K562 (cell line): ENCODE results near the gene WDR18. TPM values are rescaled to one million over a fixed set of nuclear protein-coding genes. Genes with fewer than 3 reads are reported as not detected.

Source experiments
- BRCA1 ChIP-seq, 2 experiments: fragments of 450-650 bp in 1 of 2; sonication (generic) in 1 of 2; formaldehyde crosslinking in 1 of 2; IDR thresholded peaks; 2 replicates each; pipeline versions ENCODE4 v1.5.0 to v1.6.1; 2017 to 2020; ENCODE audit warnings: mild to moderate bottlenecking in 1 of 2, missing genetic modification reagents in 1 of 2
- BRD4 ChIP-seq: fragments of 200-600 bp; sonication (generic); IDR thresholded peaks from 2 replicates; pipeline ENCODE4 v1.6.1; 2017; ENCODE audit warnings: inconsistent platforms
- CEBPB ChIP-seq: fragments of 450-650 bp; IDR thresholded peaks from 2 replicates; pipeline ENCODE4 v1.6.1; 2016; ENCODE audit warnings: missing genetic modification characterization, missing compliant biosample characterization
- FOSL1 ChIP-seq: fragments of 200-800 bp; sonication (Bioruptor generic); conservative IDR thresholded peaks from 2 replicates; pipeline ENCODE4 v1.6.1; 2016; ENCODE audit warnings: missing genetic modification characterization, missing compliant biosample characterization
- FOXA1 ChIP-seq: fragments of 450-650 bp; IDR thresholded peaks from 2 replicates; pipeline ENCODE4 v1.6.1; 2016; ENCODE audit warnings: mild to moderate bottlenecking, borderline replicate concordance
- FOXM1 ChIP-seq, 2 experiments: fragments of 450-650 bp in 1 of 2; sonication (generic) in 1 of 2; formaldehyde crosslinking in 1 of 2; IDR thresholded peaks; 2 replicates each; pipeline versions ENCODE4 v1.6.1 to v1.9.0; 2017 to 2022; ENCODE audit warnings: low read depth in 2 of 2, mild to moderate bottlenecking in 2 of 2, missing genetic modification reagents in 1 of 2, moderate library complexity in 1 of 2
- GABPA ChIP-seq: fragments of 200-800 bp; sonication (Bioruptor generic); conservative IDR thresholded peaks from 2 replicates; pipeline ENCODE4 v1.6.1; 2016; ENCODE audit warnings: low read depth, missing genetic modification characterization, missing compliant biosample characterization
- HMGN3 ChIP-seq: IDR thresholded peaks from 2 replicates; pipeline ENCODE4 v1.6.1; 2011; ENCODE audit warnings: borderline replicate concordance, low read depth, mild to moderate bottlenecking, mixed read lengths, low read length; ENCODE audit not compliant: insufficient read length; ENCODE audit errors: extremely low read depth
- HNRNPL ChIP-seq: fragments of 200-400 bp; formaldehyde crosslinking; IDR thresholded peaks from 2 replicates; pipeline ENCODE4 v1.6.1; 2017; ENCODE audit warnings: low read depth, mild to moderate bottlenecking, low read length
- HOXB6 ChIP-seq: fragments of 250-450 bp; sonication (Bioruptor Pico); IDR thresholded peaks from 2 replicates; pipeline ENCODE4 v1.5.1; 2022; ENCODE audit warnings: mild to moderate bottlenecking, borderline replicate concordance
- KAT2B ChIP-seq: IDR thresholded peaks from one replicate; pipeline ENCODE4 v1.6.1; 2012; ENCODE audit warnings: low read depth, mild to moderate bottlenecking, control low read depth, inconsistent platforms, low read length, moderate library complexity
- KAT8 ChIP-seq: fragments of 450-650 bp; IDR thresholded peaks from 2 replicates; pipeline ENCODE4 v1.6.1; 2016; ENCODE audit warnings: low read depth, mild to moderate bottlenecking
- KDM4B ChIP-seq, 2 experiments: fragments of 450-650 bp in 1 of 2; sonication (generic) in 1 of 2; IDR thresholded peaks; 2 replicates each; pipeline ENCODE4 v1.6.1; 2016 to 2017; ENCODE audit warnings: borderline replicate concordance in 2 of 2, antibody characterized with exemption in 1 of 2, low read depth in 1 of 2, mild to moderate bottlenecking in 1 of 2
- KLF16 ChIP-seq: IDR thresholded peaks from 2 replicates; pipeline ENCODE4 v1.6.1; 2016; ENCODE audit warnings: antibody characterized with exemption
- NCOA1 ChIP-seq: fragments of 450-650 bp; IDR thresholded peaks from 2 replicates; pipeline ENCODE4 v1.6.1; 2016; ENCODE audit warnings: low read depth
- SIN3B ChIP-seq: fragments of 450-650 bp; IDR thresholded peaks from 2 replicates; pipeline ENCODE4 v1.6.1; 2017; ENCODE audit warnings: low read depth, mild to moderate bottlenecking, moderate library complexity
- SMARCA5 ChIP-seq: fragments of 450-650 bp; IDR thresholded peaks from 2 replicates; pipeline ENCODE4 v1.6.1; 2016
- ZNF24 ChIP-seq: fragments of 450-650 bp; IDR thresholded peaks from 2 replicates; pipeline ENCODE4 v1.6.1; 2016
- ZNF41 ChIP-seq: fragments of 250-450 bp; sonication (Bioruptor Pico); conservative IDR thresholded peaks from 2 replicates; pipeline ENCODE4 v1.4.0; 2020; ENCODE audit warnings: mild to moderate bottlenecking
- ZNF695 ChIP-seq: fragments of 450-650 bp; formaldehyde crosslinking; IDR thresholded peaks from 2 replicates; pipeline ENCODE4 v1.4.0; 2020; ENCODE audit warnings: mild to moderate bottlenecking, moderate library complexity
- polyA plus RNA-seq, 8 experiments: library from polyadenylated mRNA; depleted of rRNA in 4 of 8; stranded (reverse) in 5 of 8; unstranded in 3 of 8; fragments of >200 nt; fragmentation: Nextera tagmentation in 2 of 8; fragmentation: Illumina TruSeq in 1 of 8; extraction: Ambion mirVana in 2 of 8; extraction: Trizol in 1 of 8; gene quantifications; 2 replicates each; pipeline versions ENCODE4 v1.2.1 to v1.2.3, GENCODE V29; 2011 to 2014; ENCODE audit warnings: inconsistent platforms in 1 of 8, missing spikeins in 1 of 8
- total RNA-seq, 7 experiments: library from RNA; depleted of rRNA in 6 of 7; stranded (reverse); fragments of >200 nt in 6 of 7; fragmentation: Illumina TruSeq in 2 of 7; extraction: Trizol in 2 of 7; gene quantifications; 2 replicates each; pipeline versions ENCODE4 v1.2.1 to v1.2.3, GENCODE V29; 2011 to 2021; ENCODE audit warnings: low replicate concordance in 1 of 7
- TF ChIP-seq, protein P1 (sequence below): fragments of 250-450 bp; sonication (Bioruptor Pico); IDR thresholded peaks from 2 replicates; pipeline ENCODE4 v1.4.0; 2020; ENCODE audit warnings: mild to moderate bottlenecking
- TF ChIP-seq, protein P2 (sequence below), 3 experiments: fragments of 200-800 bp in 1 of 3; sonication (Bioruptor generic) in 1 of 3; sonication (generic) in 1 of 3; formaldehyde crosslinking in 1 of 3; IDR thresholded peaks; 2 replicates each; pipeline versions ENCODE4 v1.6.1 to v1.8.0; 2016 to 2022; ENCODE audit warnings: mild to moderate bottlenecking in 2 of 3, missing compliant biosample characterization in 2 of 3, missing genetic modification characterization in 2 of 3, missing genetic modification reagents in 1 of 3
- TF ChIP-seq, protein P3 (sequence below): fragments of 450-650 bp; formaldehyde crosslinking; IDR thresholded peaks from 2 replicates; pipeline ENCODE4 v1.4.0; 2022; ENCODE audit warnings: mild to moderate bottlenecking, moderate library complexity

The WDR18 gene
- total and polyA plus RNA-seq, 9 of the 15 experiments (the other 6 are each of a cell fraction or from before 2014, with no cell fraction given) = 0.65 to 181 (median 30.1) TPM

DNA sequence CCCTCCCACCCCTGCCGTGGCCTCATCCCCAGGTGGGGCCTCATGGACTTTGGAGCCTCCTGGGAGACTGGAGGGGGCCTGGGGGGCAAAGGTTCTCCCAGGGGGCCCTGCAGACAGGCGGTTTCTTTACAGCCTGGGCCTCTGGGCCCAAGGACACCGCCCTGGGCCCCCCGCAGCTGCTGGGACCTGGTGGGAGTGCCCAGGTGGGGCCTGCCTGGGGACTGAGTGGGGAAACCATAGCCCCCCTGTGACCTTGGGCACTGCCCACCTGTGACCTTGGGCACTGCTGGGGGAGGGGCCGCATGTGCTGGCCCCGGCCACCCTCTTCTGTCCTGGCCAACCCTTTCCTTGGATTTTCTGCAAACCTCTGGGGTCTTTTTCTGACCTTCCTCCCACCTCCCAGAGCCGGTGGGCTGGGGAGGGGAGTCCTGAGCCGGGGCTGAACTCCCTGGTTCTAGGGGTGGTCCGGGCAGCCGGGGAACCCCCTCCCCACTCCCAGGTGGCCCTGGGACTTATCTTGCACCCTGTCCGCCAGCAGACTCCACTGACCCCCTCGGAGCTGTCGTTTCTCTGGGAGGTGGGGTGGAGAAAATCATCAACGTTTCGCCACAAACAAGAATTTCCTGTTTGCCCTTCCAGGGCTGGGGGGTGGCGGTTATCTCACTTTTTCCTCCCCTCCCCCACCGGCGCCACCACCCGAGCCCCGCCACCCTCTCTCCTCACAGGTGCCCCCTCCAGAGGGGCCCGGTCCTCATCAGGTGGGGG is 31.3 kb upstream of the WDR18 start (continued):
- TF ChIP-seq ZNF695 (CRISPR knock-in tag) (no peak), KLF16 (no peak), BRD4 (peak; percentile 78; the same call in 1 of the 2 replicates), KAT8 (no peak), KAT2B (no peak), FOXA1 (no peak), BRCA1 (IDR thresholded peaks at IDR 0.05) (no peak), BRCA1 (CRISPR knock-in tag; IDR thresholded peaks at IDR 0.05) (no peak), KDM4B (IDR thresholded peaks at IDR 0.05; ENCODE audit: borderline replicate concordance in 2 of 2, low read depth in 1 of 2) (no peak), GABPA (tag) (0 out of 2 replicates have a peak, but pooled peaks have one; percentile 39), HOXB6 (CRISPR knock-in tag) (no peak), SMARCA5 (no peak), FOXM1 (IDR thresholded peaks at IDR 0.05; ENCODE audit: low read depth) (no peak), FOXM1 (CRISPR knock-in tag; IDR thresholded peaks at IDR 0.05; ENCODE audit: low read depth) (no peak), CEBPB (tag) (no peak), ZNF41 (CRISPR knock-in tag) (no peak), SIN3B (no peak), HNRNPL (peak; percentile 93; the same call in 1 of the 2 replicates), FOSL1 (tag) (no peak), ZNF24 (no peak), NCOA1 (no peak), HMGN3 (no peak)
- TF ChIP-seq, protein P1, sequence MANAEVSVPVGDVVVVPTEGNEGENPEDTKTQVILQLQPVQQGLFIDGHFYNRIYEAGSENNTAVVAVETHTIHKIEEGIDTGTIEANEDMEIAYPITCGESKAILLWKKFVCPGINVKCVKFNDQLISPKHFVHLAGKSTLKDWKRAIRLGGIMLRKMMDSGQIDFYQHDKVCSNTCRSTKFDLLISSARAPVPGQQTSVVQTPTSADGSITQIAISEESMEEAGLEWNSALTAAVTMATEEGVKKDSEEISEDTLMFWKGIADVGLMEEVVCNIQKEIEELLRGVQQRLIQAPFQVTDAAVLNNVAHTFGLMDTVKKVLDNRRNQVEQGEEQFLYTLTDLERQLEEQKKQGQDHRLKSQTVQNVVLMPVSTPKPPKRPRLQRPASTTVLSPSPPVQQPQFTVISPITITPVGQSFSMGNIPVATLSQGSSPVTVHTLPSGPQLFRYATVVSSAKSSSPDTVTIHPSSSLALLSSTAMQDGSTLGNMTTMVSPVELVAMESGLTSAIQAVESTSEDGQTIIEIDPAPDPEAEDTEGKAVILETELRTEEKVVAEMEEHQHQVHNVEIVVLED = no peak
- TF ChIP-seq, protein P2, sequence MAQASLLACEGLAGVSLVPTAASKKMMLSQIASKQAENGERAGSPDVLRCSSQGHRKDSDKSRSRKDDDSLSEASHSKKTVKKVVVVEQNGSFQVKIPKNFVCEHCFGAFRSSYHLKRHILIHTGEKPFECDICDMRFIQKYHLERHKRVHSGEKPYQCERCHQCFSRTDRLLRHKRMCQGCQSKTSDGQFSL (CRISPR knock-in tag; IDR thresholded peaks at IDR 0.05) = peak; percentile 73; the same call in 1 of the 2 replicates
- TF ChIP-seq, protein P2 (tag; IDR thresholded peaks at IDR 0.05) = peak in 1 of 2 experiments; percentile 73; a peak in 1 of 4 replicates
- TF ChIP-seq, protein P3, sequence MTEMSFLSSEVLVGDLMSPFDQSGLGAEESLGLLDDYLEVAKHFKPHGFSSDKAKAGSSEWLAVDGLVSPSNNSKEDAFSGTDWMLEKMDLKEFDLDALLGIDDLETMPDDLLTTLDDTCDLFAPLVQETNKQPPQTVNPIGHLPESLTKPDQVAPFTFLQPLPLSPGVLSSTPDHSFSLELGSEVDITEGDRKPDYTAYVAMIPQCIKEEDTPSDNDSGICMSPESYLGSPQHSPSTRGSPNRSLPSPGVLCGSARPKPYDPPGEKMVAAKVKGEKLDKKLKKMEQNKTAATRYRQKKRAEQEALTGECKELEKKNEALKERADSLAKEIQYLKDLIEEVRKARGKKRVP (CRISPR knock-in tag) = peak; percentile 4; the same call in 1 of the 2 replicates
